ENCODE measurements around the gene DPEP1. TPM values are rescaled to one million over a fixed set of nuclear protein-coding genes. Genes with fewer than 3 reads are reported as not detected.
"Not testable (repeated sequence)": the region's sequence is repeated elsewhere in the genome, so short reads cannot be mapped to it uniquely, and the experiment has no call there.

The DPEP1 gene
- total RNA-seq, 1 experiment from 2014 or later = 1.7 TPM

DNA sequence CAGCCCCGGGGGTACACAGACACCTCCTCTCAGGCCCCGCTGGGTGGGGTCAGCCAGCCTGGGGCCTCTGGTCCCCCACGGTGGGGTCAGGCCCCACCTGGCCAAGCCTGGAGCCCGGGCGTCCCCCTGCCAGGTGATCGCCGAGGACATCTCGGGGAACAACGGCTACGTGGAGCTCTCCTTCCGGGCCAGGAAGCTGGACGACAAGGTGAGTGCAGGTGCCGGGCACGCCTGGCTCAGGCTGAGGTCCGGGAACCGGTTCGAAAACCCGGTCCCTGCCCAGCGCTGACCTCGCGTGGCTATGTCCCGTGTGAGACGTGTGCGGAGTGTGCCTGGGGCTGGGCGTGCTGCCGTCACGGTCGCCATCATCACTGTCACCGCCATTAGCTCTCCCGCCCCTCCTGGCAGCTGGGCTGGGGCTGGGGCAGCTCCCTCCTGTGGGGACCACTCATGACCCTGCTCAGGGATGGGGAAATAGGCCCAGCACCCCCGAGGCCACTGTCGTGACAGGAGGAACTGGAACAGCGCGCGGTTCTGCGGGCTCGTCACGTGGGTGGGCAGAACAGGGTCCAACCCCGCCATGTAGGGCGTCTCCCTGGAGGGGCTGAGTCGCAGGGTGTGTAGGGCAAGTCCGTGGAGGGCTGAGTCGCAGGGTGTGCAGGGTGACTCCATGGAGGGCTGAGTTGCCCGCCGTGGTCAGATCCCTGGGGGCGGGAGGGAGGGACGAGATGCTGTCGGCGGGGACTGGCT is 29.4 kb upstream of the DPEP1 start:
- Histone ChIP-seq H3K4me3 (ENCODE audit: low read length) (no peak overlapping the region), H3K27ac (ENCODE audit: low read length) (no peak overlapping the region), H3K36me3 (ENCODE audit: insufficient read depth, low read length) (no peaks in the 10 kb centered on the region), H3K4me2 (ENCODE audit: low read depth, low read length, poor library complexity, severe bottlenecking) (no peak overlapping the region), H2AFZ (ENCODE audit: low read length) (no peak overlapping the region), H3K9me2 (replicated peaks; ENCODE audit: insufficient read depth, low read length) (no peaks in the 10 kb centered on the region), H3K79me2 (ENCODE audit: low read length) (no peaks in the 10 kb centered on the region), H3K4me1 (ENCODE audit: low read length) (no peaks in the 10 kb centered on the region), H4K20me1 (ENCODE audit: insufficient read depth, low read depth, low read length) (no peaks in the 10 kb centered on the region), H3K9me3 (ENCODE audit: low read length) (peaks cover 3% of the 10 kb centered on the region; the same call in 1 of the 2 replicates), H3K9ac (ENCODE audit: low read length) (no peak overlapping the region), H3K27me3 (ENCODE audit: low read length) (no peaks in the 10 kb centered on the region)
- DNase-seq = no peak

GRCh38 chr16:89584768-89585549 is 28.5 kb upstream of the DPEP1 start:
- no peaks in the 10 kb centered on the region for H3K36me3 ChIP-seq (ENCODE audit: insufficient read depth, low read length)

DNA sequence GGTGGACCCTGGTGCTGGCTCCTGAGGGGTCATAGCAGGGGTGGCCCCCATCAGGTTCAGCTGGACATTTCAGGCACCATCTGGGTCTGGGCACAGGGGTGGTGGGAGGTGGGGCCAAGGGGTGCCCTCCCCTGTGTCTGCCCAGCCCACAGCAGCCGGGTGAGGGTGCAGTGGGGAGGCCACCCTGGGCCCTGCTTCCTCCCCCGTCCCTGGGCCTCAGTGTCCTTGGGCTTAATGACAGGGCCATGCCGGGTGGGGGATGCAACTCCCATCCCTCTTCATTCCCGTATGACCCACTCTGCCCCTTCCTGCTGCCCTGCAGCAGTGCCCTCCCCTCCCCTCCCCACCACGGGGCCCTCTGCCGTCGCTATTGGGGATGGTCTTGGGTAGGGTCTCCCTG is 27.2 kb upstream of the DPEP1 start:
- Histone ChIP-seq H3K79me2 (ENCODE audit: low read length) (no peaks in the 10 kb centered on the region), H3K9me2 (replicated peaks; ENCODE audit: insufficient read depth, low read length) (no peaks in the 10 kb centered on the region), H3K27me3 (ENCODE audit: low read length) (no peaks in the 10 kb centered on the region), H3K9ac (ENCODE audit: low read length) (no peak overlapping the region), H3K4me1 (ENCODE audit: low read length) (no peaks in the 10 kb centered on the region), H3K9me3 (ENCODE audit: low read length) (no peaks in the 10 kb centered on the region), H3K4me2 (ENCODE audit: low read depth, low read length, poor library complexity, severe bottlenecking) (no peak overlapping the region), H3K27ac (ENCODE audit: low read length) (no peak overlapping the region), H3K4me3 (ENCODE audit: low read length) (no peak overlapping the region), H2AFZ (ENCODE audit: low read length) (no peak overlapping the region), H3K36me3 (ENCODE audit: insufficient read depth, low read length) (no peaks in the 10 kb centered on the region), H4K20me1 (ENCODE audit: insufficient read depth, low read depth, low read length) (no peaks in the 10 kb centered on the region)
- DNase-seq = no peak

More at GRCh38 chr16:89584768-89585549, 28.5 kb upstream of the DPEP1 start:
- H3K9me2 ChIP-seq (replicated peaks; ENCODE audit: insufficient read depth, low read length) = no peaks in the 10 kb centered on the region
- H3K9me3 ChIP-seq (ENCODE audit: low read length) = peaks cover 3% of the 10 kb centered on the region; the same call in 1 of the 2 replicates
- H2AFZ ChIP-seq (ENCODE audit: low read length) = no peak overlapping the region
- H3K4me1 ChIP-seq (ENCODE audit: low read length) = no peaks in the 10 kb centered on the region
- H4K20me1 ChIP-seq (ENCODE audit: insufficient read depth, low read depth, low read length) = no peaks in the 10 kb centered on the region
- H3K4me3 ChIP-seq (ENCODE audit: low read length) = no peak overlapping the region
- no peaks in the 10 kb centered on the region for H3K79me2 ChIP-seq (ENCODE audit: low read length)
- no peaks in the 10 kb centered on the region for H3K27me3 ChIP-seq (ENCODE audit: low read length)
- DNase-seq = no peak
- H3K27ac ChIP-seq (ENCODE audit: low read length) = no peak overlapping the region
- no peak overlapping the region for H3K4me2 ChIP-seq (ENCODE audit: low read depth, low read length, poor library complexity, severe bottlenecking)
- H3K9ac ChIP-seq (ENCODE audit: low read length) = no peak overlapping the region

DNA sequence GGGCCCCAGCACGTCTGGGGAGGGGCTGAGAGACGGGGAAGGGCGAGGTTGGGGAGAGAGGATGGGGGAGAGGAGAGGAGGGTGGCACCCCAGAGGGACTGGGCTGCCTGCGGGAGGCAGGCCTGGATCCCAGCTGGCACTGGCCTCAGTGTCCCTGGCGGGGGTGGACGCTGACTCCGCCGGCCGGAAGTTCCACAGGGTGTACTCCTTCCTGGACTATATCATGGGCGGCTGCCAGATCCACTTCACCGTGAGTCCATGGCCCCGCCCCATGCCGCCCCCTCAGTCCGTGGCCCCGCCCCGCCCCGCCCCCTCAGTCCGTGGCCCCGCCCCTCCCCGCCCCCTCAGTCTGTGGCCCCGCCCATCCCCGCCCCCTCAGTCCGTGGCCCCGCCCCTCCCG is 26.6 kb upstream of the DPEP1 start:
- no peaks in the 10 kb centered on the region for H3K79me2 ChIP-seq (ENCODE audit: low read length)
- H3K4me2 ChIP-seq (ENCODE audit: low read depth, low read length, poor library complexity, severe bottlenecking) = no peak overlapping the region
- no peaks in the 10 kb centered on the region for H3K36me3 ChIP-seq (ENCODE audit: insufficient read depth, low read length)
- H3K27ac ChIP-seq (ENCODE audit: low read length) = no peak overlapping the region
- H3K27me3 ChIP-seq (ENCODE audit: low read length) = no peaks in the 10 kb centered on the region
- no peaks in the 10 kb centered on the region for H3K4me1 ChIP-seq (ENCODE audit: low read length)
- H3K9me2 ChIP-seq (replicated peaks; ENCODE audit: insufficient read depth, low read length) = no peaks in the 10 kb centered on the region
- no peak overlapping the region for H3K4me3 ChIP-seq (ENCODE audit: low read length)
- H3K9me3 ChIP-seq (ENCODE audit: low read length) = no peaks in the 10 kb centered on the region
- H3K9ac ChIP-seq (ENCODE audit: low read length) = no peak overlapping the region
- H4K20me1 ChIP-seq (ENCODE audit: insufficient read depth, low read depth, low read length) = no peaks in the 10 kb centered on the region
- DNase-seq = no peak
- no peak overlapping the region for H2AFZ ChIP-seq (ENCODE audit: low read length)

DNA sequence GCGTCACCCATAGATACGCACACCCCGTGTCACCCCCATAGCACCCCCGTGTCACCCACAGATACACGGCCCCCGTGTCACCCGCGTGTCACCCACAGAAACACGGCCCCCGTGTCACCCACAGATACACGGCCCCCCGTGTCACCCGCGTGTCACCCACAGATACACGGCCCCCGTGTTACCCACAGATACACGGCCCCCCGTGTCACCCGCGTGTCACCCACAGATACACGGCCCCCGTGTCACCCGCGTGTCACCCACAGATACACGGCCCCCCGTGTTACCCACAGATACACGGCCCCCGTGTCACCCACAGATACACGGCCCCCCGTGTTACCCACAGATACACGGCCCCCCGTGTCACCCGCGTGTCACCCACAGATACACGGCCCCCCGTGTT is 25.8 kb upstream of the DPEP1 start:
- not testable (repeated sequence) for H3K4me2 ChIP-seq (ENCODE audit: low read depth, low read length, poor library complexity, severe bottlenecking); H4K20me1 ChIP-seq (ENCODE audit: insufficient read depth, low read depth, low read length); H3K4me3 ChIP-seq (ENCODE audit: low read length); H3K27me3 ChIP-seq (ENCODE audit: low read length); H3K79me2 ChIP-seq (ENCODE audit: low read length); H3K9me2 ChIP-seq (replicated peaks; ENCODE audit: insufficient read depth, low read length); H3K9ac ChIP-seq (ENCODE audit: low read length); DNase-seq; H3K9me3 ChIP-seq (ENCODE audit: low read length); H3K36me3 ChIP-seq (ENCODE audit: insufficient read depth, low read length); H3K4me1 ChIP-seq (ENCODE audit: low read length); H2AFZ ChIP-seq (ENCODE audit: low read length); H3K27ac ChIP-seq (ENCODE audit: low read length)

GRCh38 chr16:89588413-89589109 is 24.9 kb upstream of the DPEP1 start:
- H3K9ac ChIP-seq (ENCODE audit: low read length) = no peak overlapping the region
- H3K4me3 ChIP-seq (ENCODE audit: low read length) = no peak overlapping the region
- H3K27me3 ChIP-seq (ENCODE audit: low read length) = no peaks in the 10 kb centered on the region
- no peaks in the 10 kb centered on the region for H3K9me2 ChIP-seq (replicated peaks; ENCODE audit: insufficient read depth, low read length)
- H3K79me2 ChIP-seq (ENCODE audit: low read length) = no peaks in the 10 kb centered on the region
- DNase-seq = no peak
- no peak overlapping the region for H2AFZ ChIP-seq (ENCODE audit: low read length)
- no peaks in the 10 kb centered on the region for H3K4me1 ChIP-seq (ENCODE audit: low read length)
- H3K4me2 ChIP-seq (ENCODE audit: low read depth, low read length, poor library complexity, severe bottlenecking) = no peak overlapping the region
- no peaks in the 10 kb centered on the region for H3K36me3 ChIP-seq (ENCODE audit: insufficient read depth, low read length)
- H3K9me3 ChIP-seq (ENCODE audit: low read length) = no peaks in the 10 kb centered on the region
- no peaks in the 10 kb centered on the region for H4K20me1 ChIP-seq (ENCODE audit: insufficient read depth, low read depth, low read length)
- H3K27ac ChIP-seq (ENCODE audit: low read length) = no peak overlapping the region

DNA sequence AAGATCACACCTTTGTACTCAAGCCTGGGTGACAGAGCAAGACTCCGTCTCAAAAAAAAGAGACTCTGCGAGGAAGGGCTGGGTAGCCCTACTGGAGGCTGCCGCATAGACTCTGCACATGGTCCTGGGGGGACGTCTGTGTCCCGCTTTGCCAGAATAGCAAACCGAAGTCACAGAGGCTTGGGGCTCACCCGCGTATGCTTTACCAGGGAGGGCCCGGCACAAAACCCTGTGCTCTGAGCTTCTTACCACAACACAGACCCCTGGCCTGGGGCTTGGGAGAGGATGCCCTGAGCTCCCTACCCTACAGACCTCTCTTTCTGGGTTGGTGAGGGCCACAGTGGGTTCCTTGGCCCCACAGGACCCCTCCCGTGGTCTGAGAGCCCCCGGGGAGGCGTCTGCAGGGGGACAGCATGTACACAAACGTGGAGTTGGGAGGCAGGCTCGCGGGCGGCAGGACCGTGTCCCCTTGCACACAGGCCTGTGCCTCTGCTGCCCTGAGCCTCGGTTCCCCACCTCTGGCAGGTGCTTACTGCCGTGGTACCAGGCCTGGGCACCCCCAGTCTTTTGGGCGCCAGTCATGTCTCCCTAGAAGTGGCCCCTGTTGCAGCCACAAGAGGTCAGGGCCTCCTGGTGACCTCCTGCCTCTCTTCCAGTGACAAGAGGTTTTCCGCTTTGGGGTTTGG is 24.1 kb upstream of the DPEP1 start:
- H3K9me2 ChIP-seq (replicated peaks; ENCODE audit: insufficient read depth, low read length) = no peaks in the 10 kb centered on the region
- H3K9me3 ChIP-seq (ENCODE audit: low read length) = no peaks in the 10 kb centered on the region
- no peaks in the 10 kb centered on the region for H3K36me3 ChIP-seq (ENCODE audit: insufficient read depth, low read length)
- H3K4me2 ChIP-seq (ENCODE audit: low read depth, low read length, poor library complexity, severe bottlenecking) = no peak overlapping the region
- no peaks in the 10 kb centered on the region for H3K4me1 ChIP-seq (ENCODE audit: low read length)
- no peak overlapping the region for H3K9ac ChIP-seq (ENCODE audit: low read length)
- H4K20me1 ChIP-seq (ENCODE audit: insufficient read depth, low read depth, low read length) = no peaks in the 10 kb centered on the region
- no peak overlapping the region for H3K27ac ChIP-seq (ENCODE audit: low read length)
- H2AFZ ChIP-seq (ENCODE audit: low read length) = no peak overlapping the region
- DNase-seq = no peak
- H3K27me3 ChIP-seq (ENCODE audit: low read length) = no peaks in the 10 kb centered on the region
- no peaks in the 10 kb centered on the region for H3K79me2 ChIP-seq (ENCODE audit: low read length)
- H3K4me3 ChIP-seq (ENCODE audit: low read length) = no peak overlapping the region

DNA sequence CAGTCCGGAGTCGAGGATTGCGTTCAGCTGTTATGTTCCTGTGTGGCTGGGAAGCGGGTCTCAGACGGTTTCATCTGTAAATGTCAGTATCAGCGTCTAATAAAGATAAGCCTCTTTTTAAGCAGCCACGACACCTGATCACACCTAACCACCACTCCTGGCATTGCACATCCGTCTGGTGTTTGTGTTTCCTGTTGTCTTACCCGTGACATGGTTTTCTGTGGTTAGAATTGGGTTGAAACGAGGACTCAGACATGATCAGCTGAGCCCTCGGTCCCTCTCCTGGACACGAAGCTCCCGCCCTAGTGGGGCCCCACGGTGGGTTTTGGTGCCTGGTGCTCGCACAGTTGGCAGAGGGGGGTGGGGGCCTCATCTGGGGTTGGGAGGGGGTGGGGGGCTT is 19.6 kb upstream of the DPEP1 start:
- Histone ChIP-seq H3K9ac (ENCODE audit: low read length) (no peak overlapping the region), H3K79me2 (ENCODE audit: low read length) (no peaks in the 10 kb centered on the region), H3K27ac (ENCODE audit: low read length) (no peak overlapping the region), H3K4me3 (ENCODE audit: low read length) (no peak overlapping the region), H3K9me3 (ENCODE audit: low read length) (no peaks in the 10 kb centered on the region), H3K9me2 (replicated peaks; ENCODE audit: insufficient read depth, low read length) (no peaks in the 10 kb centered on the region), H3K4me1 (ENCODE audit: low read length) (no peaks in the 10 kb centered on the region), H3K36me3 (ENCODE audit: insufficient read depth, low read length) (no peaks in the 10 kb centered on the region), H3K27me3 (ENCODE audit: low read length) (no peaks in the 10 kb centered on the region), H3K4me2 (ENCODE audit: low read depth, low read length, poor library complexity, severe bottlenecking) (no peak overlapping the region), H2AFZ (ENCODE audit: low read length) (no peak overlapping the region), H4K20me1 (ENCODE audit: insufficient read depth, low read depth, low read length) (no peaks in the 10 kb centered on the region)
- no peak for DNase-seq

Data from Karpas-422 (cell line).